Frontal cortex (tissue), 4 donors: ENCODE data around the gene ANO7. TPM values are rescaled to one million over a fixed set of nuclear protein-coding genes. Genes with fewer than 3 reads are reported as not detected.
A peak's percentile ranks its signal among the peaks of the same experiment; 100 is the strongest.

Experiments used
- DNase-seq, 2 donors: peaks; one replicate each; pipeline ENCODE4 v3.0.0; 2012; ENCODE audit warnings: low spot score in 2 of 2
- FAIRE-seq: peaks from 2 replicates; lab custom pipeline; 2012; peaks lifted over from hg19 to GRCh38; lab: Jason Lieb, UNC
- total RNA-seq: library from RNA; depleted of rRNA; stranded (reverse); fragments of >200 nt; gene quantifications from one replicate; pipeline ENCODE4 v1.2.3, GENCODE V29; 2014
- donor health status: control.
- donor health status: control.
- donor health status: control.

Gene ANO7
- total RNA-seq, 1 donor from 2014 or later, result 0.41 TPM

- FAIRE-seq, result no peak
Observed at GRCh38 chr2:241224018-241224850, 35.8 kb downstream of the ANO7 start.

GRCh38 chr2:241224851-241225438, 36.5 kb downstream of the ANO7 start:
- FAIRE-seq (no peak), DNase-seq (no peak)

More at GRCh38 chr2:241224018-241224850, 35.8 kb downstream of the ANO7 start:
- DNase-seq, result peak; percentile 82

- DNase-seq (no peak), FAIRE-seq (no peak)
Observed at GRCh38 chr2:241225545-241225944, 37.1 kb downstream of the ANO7 start.

- DNase-seq, result no peak
- FAIRE-seq, result no peak
Observed at GRCh38 chr2:241225983-241226382, 37.5 kb downstream of the ANO7 start.

- DNase-seq (no peak), FAIRE-seq (no peak)
Observed at GRCh38 chr2:241226723-241227572, 38.5 kb downstream of the ANO7 start.

GRCh38 chr2:241227594-241227993, 39.1 kb downstream of the ANO7 start:
- no peak for FAIRE-seq
- no peak for DNase-seq

- FAIRE-seq (no peak), DNase-seq (no peak)
Observed at GRCh38 chr2:241228081-241228859, 39.8 kb downstream of the ANO7 start.

GRCh38 chr2:241228860-241229516, 40.5 kb downstream of the ANO7 start:
- DNase-seq (no peak), FAIRE-seq (no peak)

- FAIRE-seq, result no peak
- DNase-seq, result no peak
Observed at GRCh38 chr2:241229563-241230401, 41.3 kb downstream of the ANO7 start.

- FAIRE-seq, result no peak
- DNase-seq, result no peak
Observed at GRCh38 chr2:241230435-241230834, 42.0 kb downstream of the ANO7 start.

- DNase-seq (no peak), FAIRE-seq (no peak)
Observed at GRCh38 chr2:241232736-241233575, 44.5 kb downstream of the ANO7 start.

GRCh38 chr2:241234066-241234790, 45.8 kb downstream of the ANO7 start:
- FAIRE-seq (no peak), DNase-seq (no peak)

- no peak for FAIRE-seq
- DNase-seq, result no peak
Observed at GRCh38 chr2:241234962-241235740, 46.7 kb downstream of the ANO7 start.

GRCh38 chr2:241235859-241236593, 47.5 kb downstream of the ANO7 start:
- DNase-seq (no peak), FAIRE-seq (no peak)

GRCh38 chr2:241237047-241237446, 48.6 kb downstream of the ANO7 start:
- DNase-seq, result no peak
- no peak for FAIRE-seq
